ENCODE results near the gene MIPEP. TPM values are rescaled to one million over a fixed set of nuclear protein-coding genes. Genes with fewer than 3 reads are reported as not detected.
"Not testable (repeated sequence)": the region's sequence is repeated elsewhere in the genome, so short reads cannot be mapped to it uniquely, and the experiment has no call there.

MIPEP gene
- total RNA-seq, 1 experiment from 2014 or later = 24.7 TPM

GRCh38 chr13:23898101-23898500 is 8.9 kb upstream of the MIPEP start:
- CTCF ChIA-PET = interaction anchor here (0.6 to 5.2 kb wide), 14 partner anchors 9 to 1604 kb away, joined by 3 to 40 read pairs (median 4); partner anchors contain the start of gene MIPEP
- no TSS peak for BruUV-seq (replicated peaks)
- DNase-seq (ENCODE audit: unreplicated experiment) = no peak
- no peak overlapping the region for H3K4me3 Mint-ChIP-seq (ENCODE audit: unreplicated experiment)
- H3K4me1 Mint-ChIP-seq (ENCODE audit: insufficient read depth, unreplicated experiment) = no peaks in the 10 kb centered on the region
- POLR2A ChIA-PET = no interaction called here
- no peak for TF ChIP-seq CTCF (IDR thresholded peaks at IDR 0.05; ENCODE audit: unreplicated experiment)
- intact Hi-C loops (cut with micrococcal nuclease) = no loop called here
- peaks cover 8% of the 10 kb centered on the region for H3K27me3 Mint-ChIP-seq (ENCODE audit: insufficient read depth, unreplicated experiment)
- H3K36me3 Mint-ChIP-seq (ENCODE audit: insufficient read depth, unreplicated experiment) = no peaks in the 10 kb centered on the region
- H3K9me3 Mint-ChIP-seq (ENCODE audit: unreplicated experiment) = no peaks in the 10 kb centered on the region
- H3K27ac Mint-ChIP-seq (ENCODE audit: low read depth, unreplicated experiment) = no peak overlapping the region

GRCh38 chr13:23897452-23897919 is 8.3 kb upstream of the MIPEP start, which contains the start of gene C1QTNF9B:
C1QTNF9B (minus strand) TSS chr13:23897502.
- DNase-seq (ENCODE audit: unreplicated experiment); H3K9me3 Mint-ChIP-seq (ENCODE audit: unreplicated experiment); H3K27me3 Mint-ChIP-seq (ENCODE audit: insufficient read depth, unreplicated experiment); H3K27ac Mint-ChIP-seq (ENCODE audit: low read depth, unreplicated experiment); intact Hi-C loops (cut with micrococcal nuclease); H3K4me3 Mint-ChIP-seq (ENCODE audit: unreplicated experiment); H3K36me3 Mint-ChIP-seq (ENCODE audit: insufficient read depth, unreplicated experiment); BruUV-seq (replicated peaks); H3K4me1 Mint-ChIP-seq (ENCODE audit: insufficient read depth, unreplicated experiment): not testable (repeated sequence)
- ChIA-PET POLR2A (interaction anchor here (0.7 kb wide), 1 partner anchor 9 kb away, joined by 3 read pairs; no protein-coding TSS in a partner anchor), CTCF (interaction anchor here (0.6 to 5.2 kb wide), 8 partner anchors 8 to 1603 kb away, joined by 3 to 40 read pairs (median 4); partner anchors contain the start of gene MIPEP)

GRCh38 chr13:23894746-23895145 is 5.5 kb upstream of the MIPEP start:
- H3K4me3 Mint-ChIP-seq (ENCODE audit: unreplicated experiment); BruUV-seq (replicated peaks); CTCF ChIA-PET; H3K36me3 Mint-ChIP-seq (ENCODE audit: insufficient read depth, unreplicated experiment); intact Hi-C loops (cut with micrococcal nuclease); POLR2A ChIA-PET; H3K4me1 Mint-ChIP-seq (ENCODE audit: insufficient read depth, unreplicated experiment); H3K27me3 Mint-ChIP-seq (ENCODE audit: insufficient read depth, unreplicated experiment); H3K27ac Mint-ChIP-seq (ENCODE audit: low read depth, unreplicated experiment); DNase-seq (ENCODE audit: unreplicated experiment); H3K9me3 Mint-ChIP-seq (ENCODE audit: unreplicated experiment): not testable (repeated sequence)

GRCh38 chr13:23893791-23894190 is 4.6 kb upstream of the MIPEP start:
- intact Hi-C loops (cut with micrococcal nuclease); H3K27ac Mint-ChIP-seq (ENCODE audit: low read depth, unreplicated experiment); H3K27me3 Mint-ChIP-seq (ENCODE audit: insufficient read depth, unreplicated experiment); DNase-seq (ENCODE audit: unreplicated experiment); POLR2A ChIA-PET; H3K36me3 Mint-ChIP-seq (ENCODE audit: insufficient read depth, unreplicated experiment); H3K9me3 Mint-ChIP-seq (ENCODE audit: unreplicated experiment); BruUV-seq (replicated peaks); H3K4me1 Mint-ChIP-seq (ENCODE audit: insufficient read depth, unreplicated experiment); H3K4me3 Mint-ChIP-seq (ENCODE audit: unreplicated experiment): not testable (repeated sequence)
- CTCF ChIA-PET = interaction anchor here (0.6 kb wide), 1 partner anchor 9 kb away, joined by 3 read pairs; no protein-coding TSS in a partner anchor

GRCh38 chr13:23889615-23890607 is 711 bp upstream of the MIPEP start:
- intact Hi-C loops (cut with micrococcal nuclease) = loop anchor here (5.0 kb wide), 3 partner anchors 313 to 513 kb away; no protein-coding TSS in a partner anchor
- H3K9me3 Mint-ChIP-seq (ENCODE audit: unreplicated experiment) = no peaks in the 10 kb centered on the region
- no peak for TF ChIP-seq CTCF (IDR thresholded peaks at IDR 0.05; ENCODE audit: unreplicated experiment)
- H3K36me3 Mint-ChIP-seq (ENCODE audit: insufficient read depth, unreplicated experiment) = no peaks in the 10 kb centered on the region
- peak overlapping the region; percentile 67 for H3K27ac Mint-ChIP-seq (ENCODE audit: low read depth, unreplicated experiment)
- H3K27me3 Mint-ChIP-seq (ENCODE audit: insufficient read depth, unreplicated experiment) = no peaks in the 10 kb centered on the region
- H3K4me3 Mint-ChIP-seq (ENCODE audit: unreplicated experiment) = peak overlapping the region; percentile 89
- POLR2A ChIA-PET = interaction anchor here (0.6 to 3.0 kb wide), 12 partner anchors 11 to 1078 kb away, joined by 3 to 20 read pairs (median 6); no protein-coding TSS in a partner anchor
- peak; percentile 18 for DNase-seq (ENCODE audit: unreplicated experiment)
- CTCF ChIA-PET = interaction anchor here (0.6 to 4.2 kb wide), 23 partner anchors 10 to 522 kb away, joined by 3 to 40 read pairs (median 3); no protein-coding TSS in a partner anchor
- H3K4me1 Mint-ChIP-seq (ENCODE audit: insufficient read depth, unreplicated experiment) = peaks cover 11% of the 10 kb centered on the region
- TSS peak; percentile 47 for BruUV-seq (replicated peaks)

- H3K4me1 Mint-ChIP-seq (ENCODE audit: insufficient read depth, unreplicated experiment); POLR2A ChIA-PET; BruUV-seq (replicated peaks); DNase-seq (ENCODE audit: unreplicated experiment); H3K4me3 Mint-ChIP-seq (ENCODE audit: unreplicated experiment); H3K9me3 Mint-ChIP-seq (ENCODE audit: unreplicated experiment); H3K27me3 Mint-ChIP-seq (ENCODE audit: insufficient read depth, unreplicated experiment); CTCF ChIA-PET; H3K27ac Mint-ChIP-seq (ENCODE audit: low read depth, unreplicated experiment); intact Hi-C loops (cut with micrococcal nuclease): not testable (repeated sequence)
- peaks cover 13% of the 10 kb centered on the region for H3K36me3 Mint-ChIP-seq (ENCODE audit: insufficient read depth, unreplicated experiment)
These were observed 4.8 kb downstream of the MIPEP start for GRCh38 chr13:23884361-23884760.
